Measurements from ENCODE around the gene SRPRA. TPM values are rescaled to one million over a fixed set of nuclear protein-coding genes. Genes with fewer than 3 reads are reported as not detected.

Gene SRPRA
- total and polyA plus RNA-seq, 10 of the 15 experiments (the other 5 are each of a cell fraction or from before 2014, with no cell fraction given), result 29.6 to 131 (median 92.8) TPM

DNA sequence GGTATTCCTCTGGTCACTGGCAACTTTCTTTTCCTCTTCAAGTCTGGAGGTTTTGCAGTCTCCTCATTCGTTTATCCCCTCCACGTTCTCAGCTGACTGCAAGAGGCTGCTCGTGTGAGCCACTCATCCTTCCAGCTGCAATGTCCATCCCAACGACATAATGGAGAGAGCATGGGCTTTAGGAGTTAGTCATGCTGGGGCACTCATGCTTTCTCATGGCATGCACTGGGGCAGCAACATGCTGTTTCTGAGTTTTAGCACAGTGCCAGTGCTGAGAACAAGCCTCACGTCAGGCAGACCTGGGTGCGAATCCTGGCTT lies 42.3 kb upstream of the SRPRA start (continued):
- TF ChIP-seq, protein P1, sequence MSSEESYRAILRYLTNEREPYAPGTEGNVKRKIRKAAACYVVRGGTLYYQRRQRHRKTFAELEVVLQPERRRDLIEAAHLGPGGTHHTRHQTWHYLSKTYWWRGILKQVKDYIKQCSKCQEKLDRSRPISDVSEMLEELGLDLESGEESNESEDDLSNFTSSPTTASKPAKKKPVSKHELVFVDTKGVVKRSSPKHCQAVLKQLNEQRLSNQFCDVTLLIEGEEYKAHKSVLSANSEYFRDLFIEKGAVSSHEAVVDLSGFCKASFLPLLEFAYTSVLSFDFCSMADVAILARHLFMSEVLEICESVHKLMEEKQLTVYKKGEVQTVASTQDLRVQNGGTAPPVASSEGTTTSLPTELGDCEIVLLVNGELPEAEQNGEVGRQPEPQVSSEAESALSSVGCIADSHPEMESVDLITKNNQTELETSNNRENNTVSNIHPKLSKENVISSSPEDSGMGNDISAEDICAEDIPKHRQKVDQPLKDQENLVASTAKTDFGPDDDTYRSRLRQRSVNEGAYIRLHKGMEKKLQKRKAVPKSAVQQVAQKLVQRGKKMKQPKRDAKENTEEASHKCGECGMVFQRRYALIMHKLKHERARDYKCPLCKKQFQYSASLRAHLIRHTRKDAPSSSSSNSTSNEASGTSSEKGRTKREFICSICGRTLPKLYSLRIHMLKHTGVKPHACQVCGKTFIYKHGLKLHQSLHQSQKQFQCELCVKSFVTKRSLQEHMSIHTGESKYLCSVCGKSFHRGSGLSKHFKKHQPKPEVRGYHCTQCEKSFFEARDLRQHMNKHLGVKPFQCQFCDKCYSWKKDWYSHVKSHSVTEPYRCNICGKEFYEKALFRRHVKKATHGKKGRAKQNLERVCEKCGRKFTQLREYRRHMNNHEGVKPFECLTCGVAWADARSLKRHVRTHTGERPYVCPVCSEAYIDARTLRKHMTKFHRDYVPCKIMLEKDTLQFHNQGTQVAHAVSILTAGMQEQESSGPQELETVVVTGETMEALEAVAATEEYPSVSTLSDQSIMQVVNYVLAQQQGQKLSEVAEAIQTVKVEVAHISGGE (CRISPR knock-in tag; IDR thresholded peaks at IDR 0.05), result no peak
- TF ChIP-seq EZH2 (IDR thresholded peaks at IDR 0.05; ENCODE audit: borderline replicate concordance, control insufficient read depth, low read depth, low read length), result no peak

DNA sequence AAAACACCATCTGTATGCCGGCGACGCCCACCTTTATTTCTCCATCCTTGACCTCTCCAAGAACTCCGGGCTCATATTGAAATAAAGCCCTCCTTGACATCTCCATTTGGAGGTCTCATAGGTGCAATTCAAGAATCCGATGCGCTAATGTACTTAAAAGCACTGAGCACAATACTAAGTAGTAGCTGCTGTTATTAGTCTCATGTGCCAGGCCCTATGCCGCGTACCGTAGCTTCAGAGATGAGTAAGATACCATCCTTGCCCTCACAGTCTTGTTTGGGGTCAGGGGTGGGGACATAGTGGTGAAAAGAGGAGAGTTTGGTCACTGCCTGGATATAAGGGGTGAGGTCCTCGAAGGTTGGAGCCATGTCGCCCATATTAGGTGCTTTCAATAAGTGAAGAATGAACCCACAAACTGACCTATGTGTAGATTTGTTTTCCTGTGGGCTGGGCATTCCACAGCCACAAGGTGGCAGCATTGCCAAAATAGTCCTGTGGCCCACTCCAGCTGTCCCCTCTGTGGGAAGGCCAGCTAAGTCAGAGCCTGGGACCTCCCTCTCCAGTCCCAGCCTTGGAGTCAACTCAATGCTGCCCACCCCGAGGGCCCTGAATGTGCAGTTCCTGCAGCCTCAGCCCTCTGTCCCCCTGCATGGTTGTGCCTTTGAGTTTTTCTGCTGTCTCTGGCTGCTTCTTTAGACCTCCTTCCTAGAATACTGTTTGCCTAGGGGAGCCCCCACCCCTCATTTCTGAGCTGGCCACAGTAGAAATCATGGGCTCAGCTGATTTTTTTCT lies 41.7 kb upstream of the SRPRA start:
- ChIA-PET RAD21 (ENCODE audit: unreplicated experiment) (interaction anchor here (0.7 to 3.0 kb wide), 20 partner anchors 9 to 1035 kb away, joined by 3 to 36 read pairs (median 4); partner anchors contain the start of gene ST3GAL4), POLR2A (interaction anchor here (1.0 to 1.7 kb wide), 3 partner anchors 10 to 170 kb away, joined by 3 to 5 read pairs (median 5); no protein-coding TSS in a partner anchor), SMC1A (ENCODE audit: uncharacterized antibody, unreplicated experiment) (interaction anchor here (0.8 to 6.5 kb wide), 19 partner anchors 9 to 1033 kb away, joined by 3 to 78 read pairs (median 5); partner anchors contain the start of gene ST3GAL4), CTCF (interaction anchor here (0.6 to 10.0 kb wide), 42 partner anchors 8 to 764 kb away, joined by 3 to 232 read pairs (median 4); partner anchors contain the start of genes FOXRED1, SRPRA and ST3GAL4)
- H3K27ac ChIP-seq (ENCODE audit: control insufficient read depth, insufficient read depth), result no peak overlapping the region
- WGBS (ENCODE audit: insufficient coverage, insufficient replicate concordance, low lambda C conversion rate, missing lambda C conversion rate), result 70% methylated on average over 12 of the region's 12 CpGs
- H3K4me1 ChIP-seq (ENCODE audit: control insufficient read depth, insufficient read depth, low read length), result peaks cover 44% of the 10 kb centered on the region
- peaks cover 1 to 16% of the 10 kb centered on the region in 2 experiments for H3K36me3 ChIP-seq (ENCODE audit: control insufficient read depth in 2 of 2, insufficient read depth in 2 of 2, low read length in 1 of 2)
- no peaks in the 10 kb centered on the region; the same call in none of the 3 replicates for H3K9me3 ChIP-seq (replicated peaks; ENCODE audit: control insufficient read depth, insufficient read depth, low read length)
- BruUV-seq (replicated peaks), result no TSS peak
- FAIRE-seq (peak; percentile 7), DNase-seq (ENCODE audit: low read depth, low spot score) (no peak), ATAC-seq (peak; percentile 74)
- in situ Hi-C loops (cut with MboI), result no loop called here
- no peaks in the 10 kb centered on the region for H4K20me1 ChIP-seq (ENCODE audit: control insufficient read depth, insufficient read depth)
- H3K4me3 ChIP-seq, result no peak overlapping the region
- H3K79me2 ChIP-seq (ENCODE audit: control insufficient read depth, insufficient read depth, low read length), result peaks cover 12% of the 10 kb centered on the region
- no peaks in the 10 kb centered on the region for H3K27me3 ChIP-seq (replicated peaks in 1 of 2; ENCODE audit: control insufficient read depth in 2 of 2, insufficient read depth in 2 of 2, low read length in 1 of 2)
- intact Hi-C loops (cut with micrococcal nuclease; ENCODE audit: unreplicated experiment), result loop anchor here (1.0 to 10.0 kb wide), 7 partner anchors 44 to 674 kb away; partner anchors contain the start of gene ST3GAL4
- peak overlapping the region; percentile 18; the same call in 1 of the 2 replicates for H3K4me2 ChIP-seq (ENCODE audit: control insufficient read depth, insufficient read depth)
- no peak overlapping the region for H3K9ac ChIP-seq (ENCODE audit: control insufficient read depth, insufficient read depth, low read length)
- H2AFZ ChIP-seq (ENCODE audit: control insufficient read depth, low read depth, low read length), result no peak overlapping the region
- TF ChIP-seq YY1 (IDR thresholded peaks at IDR 0.05; ENCODE audit: low read depth, low read length), result no peak
- no peak for TF ChIP-seq MEF2A (IDR thresholded peaks at IDR 0.05; ENCODE audit: insufficient read depth, low read depth, low read length)
- no peak for TF ChIP-seq NRF1 (conservative IDR thresholded peaks at IDR 0.05; ENCODE audit: low read depth, low read length)
- TF ChIP-seq SMAD5 (IDR thresholded peaks at IDR 0.05; ENCODE audit: low read depth), result no peak
- no peak for TF ChIP-seq NR2C1 (IDR thresholded peaks at IDR 0.05)
- TF ChIP-seq, protein P2, sequence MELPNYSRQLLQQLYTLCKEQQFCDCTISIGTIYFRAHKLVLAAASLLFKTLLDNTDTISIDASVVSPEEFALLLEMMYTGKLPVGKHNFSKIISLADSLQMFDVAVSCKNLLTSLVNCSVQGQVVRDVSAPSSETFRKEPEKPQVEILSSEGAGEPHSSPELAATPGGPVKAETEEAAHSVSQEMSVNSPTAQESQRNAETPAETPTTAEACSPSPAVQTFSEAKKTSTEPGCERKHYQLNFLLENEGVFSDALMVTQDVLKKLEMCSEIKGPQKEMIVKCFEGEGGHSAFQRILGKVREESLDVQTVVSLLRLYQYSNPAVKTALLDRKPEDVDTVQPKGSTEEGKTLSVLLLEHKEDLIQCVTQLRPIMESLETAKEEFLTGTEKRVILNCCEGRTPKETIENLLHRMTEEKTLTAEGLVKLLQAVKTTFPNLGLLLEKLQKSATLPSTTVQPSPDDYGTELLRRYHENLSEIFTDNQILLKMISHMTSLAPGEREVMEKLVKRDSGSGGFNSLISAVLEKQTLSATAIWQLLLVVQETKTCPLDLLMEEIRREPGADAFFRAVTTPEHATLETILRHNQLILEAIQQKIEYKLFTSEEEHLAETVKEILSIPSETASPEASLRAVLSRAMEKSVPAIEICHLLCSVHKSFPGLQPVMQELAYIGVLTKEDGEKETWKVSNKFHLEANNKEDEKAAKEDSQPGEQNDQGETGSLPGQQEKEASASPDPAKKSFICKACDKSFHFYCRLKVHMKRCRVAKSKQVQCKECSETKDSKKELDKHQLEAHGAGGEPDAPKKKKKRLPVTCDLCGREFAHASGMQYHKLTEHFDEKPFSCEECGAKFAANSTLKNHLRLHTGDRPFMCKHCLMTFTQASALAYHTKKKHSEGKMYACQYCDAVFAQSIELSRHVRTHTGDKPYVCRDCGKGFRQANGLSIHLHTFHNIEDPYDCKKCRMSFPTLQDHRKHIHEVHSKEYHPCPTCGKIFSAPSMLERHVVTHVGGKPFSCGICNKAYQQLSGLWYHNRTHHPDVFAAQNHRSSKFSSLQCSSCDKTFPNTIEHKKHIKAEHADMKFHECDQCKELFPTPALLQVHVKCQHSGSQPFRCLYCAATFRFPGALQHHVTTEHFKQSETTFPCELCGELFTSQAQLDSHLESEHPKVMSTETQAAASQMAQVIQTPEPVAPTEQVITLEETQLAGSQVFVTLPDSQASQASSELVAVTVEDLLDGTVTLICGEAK (IDR thresholded peaks at IDR 0.05; ENCODE audit: borderline replicate concordance), result no peak

All from GM12878 (cell line).